Measurements from ENCODE around the gene DVL2.

- TF ChIP-seq EZH2phosphoT487 (conservative IDR thresholded peaks at IDR 0.05; ENCODE audit: low read length): no peak
- no peak for TF ChIP-seq CTCF (IDR thresholded peaks at IDR 0.05; ENCODE audit: insufficient read depth, low read length, poor library complexity, severe bottlenecking)
Observed at GRCh38 chr17:7208027-7208571, 26.2 kb downstream of the DVL2 start.
